H9 (cell line): ENCODE data around the gene ADAMTSL3. TPM values are rescaled to one million over a fixed set of nuclear protein-coding genes. Genes with fewer than 3 reads are reported as not detected.
"Not testable (repeated sequence)": the region's sequence is repeated elsewhere in the genome, so short reads cannot be mapped to it uniquely, and the experiment has no call there.

Experiments used
- DNase-seq: peaks from one replicate; pipeline ENCODE4 v3.0.0-alpha.2; 2017
- H2AFZ ChIP-seq: one replicate; pipeline ENCODE4 v1.6.1; 2013; ENCODE audit warnings: mild to moderate bottlenecking, low read length, control low read depth, moderate library complexity
- H2AK5ac ChIP-seq: 2 replicates; pipeline ENCODE4 v1.6.1; 2013; ENCODE audit warnings: low read length, control low read depth, mixed read lengths; ENCODE audit not compliant: insufficient read length
- H2BK120ac ChIP-seq: one replicate; pipeline ENCODE4 v1.6.1; 2013; ENCODE audit warnings: low read depth, mild to moderate bottlenecking, low read length, control low read depth, inconsistent platforms; ENCODE audit not compliant: poor library complexity, severe bottlenecking
- H2BK12ac ChIP-seq: 2 replicates; pipeline ENCODE4 v1.6.1; 2013; ENCODE audit warnings: low read length, control low read depth, mixed read lengths, low read depth; ENCODE audit not compliant: insufficient read length
- H2BK15ac ChIP-seq: 2 replicates; pipeline ENCODE4 v1.6.1; 2013; ENCODE audit warnings: low read depth, low read length, control low read depth
- H2BK20ac ChIP-seq: one replicate; pipeline ENCODE4 v1.6.1; 2013; ENCODE audit warnings: low read depth, mild to moderate bottlenecking, low read length, control low read depth, inconsistent platforms; ENCODE audit not compliant: poor library complexity, severe bottlenecking
- H2BK5ac ChIP-seq: 2 replicates; pipeline ENCODE4 v1.6.1; 2013; ENCODE audit warnings: low read length, control low read depth, mixed read lengths; ENCODE audit not compliant: insufficient read length
- H3K14ac ChIP-seq: 2 replicates; pipeline ENCODE4 v1.6.1; 2013; ENCODE audit warnings: low read length, control low read depth; ENCODE audit not compliant: insufficient read depth
- H3K18ac ChIP-seq: 2 replicates; pipeline ENCODE4 v1.6.1; 2013; ENCODE audit warnings: low read depth, mild to moderate bottlenecking, mixed read lengths, low read length, control low read depth; ENCODE audit not compliant: insufficient read length
- H3K23ac ChIP-seq: 2 replicates; pipeline ENCODE4 v1.6.1; 2013; ENCODE audit warnings: low read length, control low read depth, mixed read lengths, low read depth; ENCODE audit not compliant: insufficient read length
- H3K23me2 ChIP-seq: 2 replicates; pipeline ENCODE4 v1.6.1; 2013; ENCODE audit warnings: low read depth, mild to moderate bottlenecking, mixed read lengths, low read length, control low read depth; ENCODE audit not compliant: insufficient read length, poor library complexity, severe bottlenecking
- H3K27ac ChIP-seq: 2 replicates; pipeline ENCODE4 v1.5.1; 2013; ENCODE audit warnings: low read length, control low read depth, mixed read lengths, low read depth; ENCODE audit not compliant: insufficient read length
- H3K27me3 ChIP-seq: 2 replicates; pipeline ENCODE4 v1.6.1; 2013; ENCODE audit warnings: low read length, control low read depth, inconsistent platforms; ENCODE audit not compliant: insufficient read depth
- H3K4ac ChIP-seq: 2 replicates; pipeline ENCODE4 v1.6.1; 2013; ENCODE audit warnings: low read depth, mild to moderate bottlenecking, control low read depth, inconsistent platforms, low read length, moderate library complexity
- H3K4me1 ChIP-seq: 2 replicates; pipeline ENCODE4 v1.6.1; 2013; ENCODE audit warnings: low read length, control low read depth, inconsistent platforms; ENCODE audit not compliant: insufficient read depth
- H3K4me2 ChIP-seq: 2 replicates; pipeline ENCODE4 v1.6.1; 2013; ENCODE audit warnings: low read length, control low read depth, mixed read lengths; ENCODE audit not compliant: insufficient read length, insufficient read depth
- H3K56ac ChIP-seq: 2 replicates; pipeline ENCODE4 v1.6.1; 2013; ENCODE audit warnings: low read depth, mild to moderate bottlenecking, mixed read lengths, low read length, control low read depth; ENCODE audit not compliant: insufficient read length
- H3K79me1 ChIP-seq: 2 replicates; pipeline ENCODE4 v1.6.1; 2013; ENCODE audit warnings: low read depth, mild to moderate bottlenecking, moderate library complexity, low read length, control low read depth, inconsistent platforms; ENCODE audit not compliant: insufficient read depth, poor library complexity, severe bottlenecking
- H3K79me2 ChIP-seq: 2 replicates; pipeline ENCODE4 v1.6.1; 2013; ENCODE audit warnings: low read length, control low read depth, inconsistent platforms; ENCODE audit not compliant: insufficient read depth
- H3K9ac ChIP-seq: 2 replicates; pipeline ENCODE4 v1.6.1; 2013; ENCODE audit warnings: low read length, control low read depth, mixed read lengths; ENCODE audit not compliant: insufficient read length; ENCODE audit errors: extremely low read depth
- H3K9me3 ChIP-seq: one replicate; pipeline ENCODE4 v1.6.1; 2013; ENCODE audit warnings: low read depth, low read length, inconsistent platforms; ENCODE audit not compliant: control insufficient read depth
- H3T11ph ChIP-seq: one replicate; pipeline ENCODE4 v1.6.1; 2013; ENCODE audit warnings: mild to moderate bottlenecking, low read length, control low read depth, inconsistent platforms
- H4K20me1 ChIP-seq: one replicate; pipeline ENCODE4 v1.6.1; 2013; ENCODE audit not compliant: control insufficient read depth, insufficient read length, insufficient read depth
- H4K5ac ChIP-seq: 2 replicates; pipeline ENCODE4 v1.6.1; 2013; ENCODE audit warnings: low read depth, mild to moderate bottlenecking, mixed read lengths, low read length, control low read depth; ENCODE audit not compliant: insufficient read length
- H4K8ac ChIP-seq: replicated peaks from 2 replicates; pipeline ENCODE4 v1.6.1; 2013; ENCODE audit warnings: low read length, control low read depth, mixed read lengths, low read depth; ENCODE audit not compliant: insufficient read length
- H4K91ac ChIP-seq: 2 replicates; pipeline ENCODE4 v1.6.1; 2013; ENCODE audit warnings: low read depth, mild to moderate bottlenecking, moderate library complexity, mixed read lengths, low read length, control low read depth; ENCODE audit not compliant: insufficient read length
- H3K27ac Mint-ChIP-seq, 3 experiments: 2 replicates in 2 of 3; 3 replicates in 1 of 3; pipeline ENCODE4 v1.8.0; 2020 to 2021; ENCODE audit warnings: mixed read lengths in 3 of 3, mild to moderate bottlenecking in 1 of 3, moderate library complexity in 1 of 3
- H3K27me3 Mint-ChIP-seq: 2 replicates; pipeline ENCODE4 v1.8.0; 2021; ENCODE audit warnings: low read depth, mild to moderate bottlenecking, moderate library complexity, mixed read lengths
- H3K36me3 Mint-ChIP-seq, 3 experiments: 2 replicates in 2 of 3; 3 replicates in 1 of 3; pipeline ENCODE4 v1.8.0; 2020 to 2021; ENCODE audit warnings: low read depth in 3 of 3, mixed read lengths in 3 of 3; ENCODE audit not compliant: insufficient read depth in 1 of 3
- H3K4me1 Mint-ChIP-seq, 2 experiments: 2 replicates each; pipeline ENCODE4 v1.8.0; 2020; ENCODE audit warnings: mixed read lengths in 2 of 2
- H3K4me3 Mint-ChIP-seq, 2 experiments: 2 replicates in 1 of 2; 3 replicates in 1 of 2; pipeline ENCODE4 v1.8.0; 2020 to 2021; ENCODE audit warnings: mild to moderate bottlenecking in 2 of 2, mixed read lengths in 2 of 2, moderate library complexity in 1 of 2
- H3K9me3 Mint-ChIP-seq, 2 experiments: 2 replicates in 1 of 2; 3 replicates in 1 of 2; pipeline ENCODE4 v1.8.0; 2020; ENCODE audit warnings: mild to moderate bottlenecking in 2 of 2, mixed read lengths in 2 of 2, moderate library complexity in 1 of 2
- CTCF ChIP-seq: fragments of 200-600 bp; sonication (generic); conservative IDR thresholded peaks from 3 replicates; pipeline ENCODE4 v1.8.0; 2021; ENCODE audit warnings: antibody characterized with exemption, mild to moderate bottlenecking
- WGBS: extraction: QIAGEN DNeasy Blood & Tissue Kit; methylation state at CpG from one replicate; pipeline ENCODE4 v1.1.7; 2013; ENCODE audit warnings: missing lambda C conversion rate, low lambda C conversion rate, mixed read lengths; ENCODE audit not compliant: insufficient read length; ENCODE audit errors: extremely low coverage; 5-methylcytosine and 5-hydroxymethylcytosine counted together
- total RNA-seq: library from RNA; stranded (reverse); gene quantifications from 2 replicates; pipeline ENCODE4 v1.2.1, GENCODE V29; 2021

Gene ADAMTSL3
- total RNA-seq, 1 experiment from 2014 or later = 0.39 TPM

GRCh38 chr15:83700082-83700481 is 46.2 kb downstream of the ADAMTSL3 start:
- no peak overlapping the region for H2AK5ac ChIP-seq
- no peak overlapping the region for H2BK15ac ChIP-seq
- H3K9ac ChIP-seq = no peak overlapping the region
- Mint-ChIP-seq H3K9me3 (peaks cover 11 to 15% of the 10 kb centered on the region in 2 experiments; a peak in 4 of 5 replicates), H3K27ac (no peak overlapping the region), H3K4me1 (peaks cover 0 to 1% of the 10 kb centered on the region in 2 experiments; a peak in 3 of 4 replicates), H3K36me3 (peaks cover 0 to 6% (median 0%) of the 10 kb centered on the region in 3 experiments; a peak in 4 of 7 replicates), H3K4me3 (no peak overlapping the region), H3K27me3 (no peaks in the 10 kb centered on the region)
- no peak overlapping the region for H3K14ac ChIP-seq
- no peak overlapping the region for H2BK12ac ChIP-seq
- no peak overlapping the region for H2BK20ac ChIP-seq
- H3K23me2 ChIP-seq = no peaks in the 10 kb centered on the region
- H2BK5ac ChIP-seq = no peak overlapping the region
- no peak for TF ChIP-seq CTCF
- no peak overlapping the region for H3K4ac ChIP-seq
- no peaks in the 10 kb centered on the region for H3K27me3 ChIP-seq
- H4K8ac ChIP-seq = no peak overlapping the region
- H3K79me2 ChIP-seq = no peaks in the 10 kb centered on the region
- no peak overlapping the region for H3T11ph ChIP-seq
- no peak overlapping the region for H2BK120ac ChIP-seq
- no peak for DNase-seq
- no peak overlapping the region for H3K27ac ChIP-seq
- no peak overlapping the region for H2AFZ ChIP-seq
- no CpG with 5 or more reads among the region's 3 CpGs for WGBS
- H3K4me2 ChIP-seq = no peak overlapping the region
- H4K20me1 ChIP-seq = no peaks in the 10 kb centered on the region
- H4K5ac ChIP-seq = no peak overlapping the region
- no peak overlapping the region for H3K18ac ChIP-seq
- H3K9me3 ChIP-seq = no peaks in the 10 kb centered on the region
- peaks cover under 1% of the 10 kb centered on the region; the same call in 1 of the 2 replicates for H3K4me1 ChIP-seq
- H3K79me1 ChIP-seq = no peaks in the 10 kb centered on the region
- H3K23ac ChIP-seq = no peak overlapping the region
- no peak overlapping the region for H3K56ac ChIP-seq
- H4K91ac ChIP-seq = no peak overlapping the region

GRCh38 chr15:83702314-83702713 is 48.4 kb downstream of the ADAMTSL3 start:
- H4K20me1 ChIP-seq, H3K27me3 Mint-ChIP-seq, H2BK20ac ChIP-seq, H2BK120ac ChIP-seq, H3K9ac ChIP-seq, H3K4me3 Mint-ChIP-seq, H3K4me1 Mint-ChIP-seq, H3K79me1 ChIP-seq, H3K56ac ChIP-seq, H2BK15ac ChIP-seq, H3K23ac ChIP-seq, H3K79me2 ChIP-seq, H2BK12ac ChIP-seq, H3K14ac ChIP-seq, H3K27me3 ChIP-seq, H3K36me3 Mint-ChIP-seq, H3K4ac ChIP-seq, H2BK5ac ChIP-seq, H3K27ac ChIP-seq, H2AK5ac ChIP-seq, H3K9me3 ChIP-seq, H3K23me2 ChIP-seq, H4K8ac ChIP-seq, H4K5ac ChIP-seq, DNase-seq, H3K4me1 ChIP-seq, H2AFZ ChIP-seq, H3K4me2 ChIP-seq, H3K27ac Mint-ChIP-seq, H4K91ac ChIP-seq, H3K18ac ChIP-seq, H3T11ph ChIP-seq: not testable (repeated sequence)
- H3K9me3 Mint-ChIP-seq = peaks cover 11 to 15% of the 10 kb centered on the region in 2 experiments; a peak in 4 of 5 replicates
- WGBS = no CpG with 5 or more reads among the region's 2 CpGs
